Thyroid gland (tissue), 4 donors: Measurements from ENCODE around the gene AQP2. TPM values are rescaled to one million over a fixed set of nuclear protein-coding genes. Genes with fewer than 3 reads are reported as not detected.

Experiments
- DNase-seq, 2 donors: peaks; one replicate each; pipeline ENCODE4 v3.0.0-alpha.2; 2019
- H3K27ac ChIP-seq, 3 donors: fragments of 200-600 bp; sonication (generic); 1 replicate in 2 of 3; 2 replicates in 1 of 3; pipeline ENCODE4 v1.5.1; 2016 to 2019; ENCODE audit warnings: mild to moderate bottlenecking in 1 of 3, moderate library complexity in 1 of 3
- H3K27me3 ChIP-seq: fragments of 200-600 bp; sonication (generic); one replicate; pipeline ENCODE4 v1.5.1; 2019
- H3K36me3 ChIP-seq, 2 donors: fragments of 200-600 bp; sonication (generic); one replicate each; pipeline ENCODE4 v1.5.1; 2016 to 2019
- H3K4me1 ChIP-seq, 2 donors: fragments of 200-600 bp; sonication (generic); one replicate each; pipeline ENCODE4 v1.5.1; 2017 to 2019
- H3K4me3 ChIP-seq, 3 donors: fragments of 200-600 bp; sonication (generic); replicated peaks in 1 of 3; 1 replicate in 2 of 3; 2 replicates in 1 of 3; pipeline ENCODE4 v1.5.1; 2016; ENCODE audit warnings: mild to moderate bottlenecking in 1 of 3
- H3K9me3 ChIP-seq: fragments of 200-600 bp; sonication (generic); one replicate; pipeline ENCODE4 v1.5.1; 2017
- POLR2A ChIP-seq, 2 donors: fragments of 450-650 bp; IDR thresholded peaks; one replicate each; pipeline ENCODE4 v1.6.1; 2017; ENCODE audit warnings: antibody characterized with exemption in 2 of 2, mild to moderate bottlenecking in 2 of 2, moderate library complexity in 1 of 2
- WGBS, 2 donors: methylation state at CpG; one replicate each; pipeline ENCODE4 v1.1.5; 2017; 5-methylcytosine and 5-hydroxymethylcytosine counted together
- intact Hi-C: fragments of 100-400 bp; cut with DNase I; formaldehyde crosslinking; loops from one replicate; pipeline ENCODE4 v1.15.1; 2023
- total RNA-seq, 4 donors: library from RNA; depleted of rRNA; stranded (reverse); fragments of >200 nt; gene quantifications; one replicate each; pipeline ENCODE4 v1.2.3, GENCODE V29; 2016
- TF ChIP-seq, protein P1 (sequence below), 6 experiments: fragments of 200-600 bp in 3 of 6; fragments of 450-650 bp in 3 of 6; sonication (generic) in 3 of 6; IDR thresholded peaks; one replicate each; pipeline ENCODE4 v1.5.1; 2016 to 2019; ENCODE audit warnings: antibody characterized with exemption in 6 of 6, mild to moderate bottlenecking in 2 of 6, inconsistent platforms in 1 of 6, moderate library complexity in 1 of 6

AQP2 gene
- total RNA-seq, 4 donors from 2014 or later, result 0.67 TPM; not detected in 3

GRCh38 chr12:49948866-49949845 lies 1.4 kb upstream of the AQP2 start:
- no peaks in the 10 kb centered on the region for H3K36me3 ChIP-seq
- no peak for DNase-seq
- H3K27me3 ChIP-seq, result no peaks in the 10 kb centered on the region
- intact Hi-C loops, result no loop called here
- H3K4me1 ChIP-seq, result peaks cover 0 to 7% of the 10 kb centered on the region in 2 donors
- H3K4me3 ChIP-seq, result no peak overlapping the region
- no peak for TF ChIP-seq POLR2A (IDR thresholded peaks at IDR 0.05)
- TF ChIP-seq, protein P1, sequence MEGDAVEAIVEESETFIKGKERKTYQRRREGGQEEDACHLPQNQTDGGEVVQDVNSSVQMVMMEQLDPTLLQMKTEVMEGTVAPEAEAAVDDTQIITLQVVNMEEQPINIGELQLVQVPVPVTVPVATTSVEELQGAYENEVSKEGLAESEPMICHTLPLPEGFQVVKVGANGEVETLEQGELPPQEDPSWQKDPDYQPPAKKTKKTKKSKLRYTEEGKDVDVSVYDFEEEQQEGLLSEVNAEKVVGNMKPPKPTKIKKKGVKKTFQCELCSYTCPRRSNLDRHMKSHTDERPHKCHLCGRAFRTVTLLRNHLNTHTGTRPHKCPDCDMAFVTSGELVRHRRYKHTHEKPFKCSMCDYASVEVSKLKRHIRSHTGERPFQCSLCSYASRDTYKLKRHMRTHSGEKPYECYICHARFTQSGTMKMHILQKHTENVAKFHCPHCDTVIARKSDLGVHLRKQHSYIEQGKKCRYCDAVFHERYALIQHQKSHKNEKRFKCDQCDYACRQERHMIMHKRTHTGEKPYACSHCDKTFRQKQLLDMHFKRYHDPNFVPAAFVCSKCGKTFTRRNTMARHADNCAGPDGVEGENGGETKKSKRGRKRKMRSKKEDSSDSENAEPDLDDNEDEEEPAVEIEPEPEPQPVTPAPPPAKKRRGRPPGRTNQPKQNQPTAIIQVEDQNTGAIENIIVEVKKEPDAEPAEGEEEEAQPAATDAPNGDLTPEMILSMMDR (IDR thresholded peaks at IDR 0.05), result no peak
- WGBS, 2 donors, result 85 to 86% methylated on average over 13 of the region's 13 CpGs
- H3K9me3 ChIP-seq, result no peaks in the 10 kb centered on the region
- H3K27ac ChIP-seq, result no peak overlapping the region

DNA sequence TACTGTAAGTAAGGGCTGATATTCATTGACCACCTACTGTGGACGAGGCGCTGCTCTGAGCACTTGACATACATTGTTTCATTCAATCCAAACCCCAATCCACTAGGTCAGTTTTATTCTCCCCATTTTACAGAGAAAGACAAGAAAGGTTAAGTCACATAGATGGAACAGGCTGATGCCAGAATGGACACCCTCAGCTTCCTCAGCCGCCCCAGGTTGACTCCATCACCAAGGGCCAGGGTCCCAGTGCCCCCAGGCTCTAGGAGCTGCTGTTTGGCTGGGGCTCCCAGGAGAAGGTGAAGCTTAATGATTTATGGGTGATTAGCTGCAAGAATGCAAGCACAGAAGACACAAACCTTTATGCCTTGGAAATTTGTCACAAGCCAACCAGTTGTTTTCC lies 671 bp upstream of the AQP2 start:
- H3K4me3 ChIP-seq, result no peak overlapping the region
- WGBS, 2 donors, result 93 to 98% methylated on average over 3 of the region's 3 CpGs
- no peaks in the 10 kb centered on the region for H3K27me3 ChIP-seq
- no peak overlapping the region for H3K27ac ChIP-seq
- TF ChIP-seq POLR2A (IDR thresholded peaks at IDR 0.05), result no peak
- TF ChIP-seq, protein P1 (IDR thresholded peaks at IDR 0.05), result no peak
- intact Hi-C loops, result no loop called here
- no peaks in the 10 kb centered on the region for H3K36me3 ChIP-seq
- peaks cover 0 to 7% of the 10 kb centered on the region in 2 donors for H3K4me1 ChIP-seq
- H3K9me3 ChIP-seq, result no peaks in the 10 kb centered on the region
- DNase-seq, result no peak

DNA sequence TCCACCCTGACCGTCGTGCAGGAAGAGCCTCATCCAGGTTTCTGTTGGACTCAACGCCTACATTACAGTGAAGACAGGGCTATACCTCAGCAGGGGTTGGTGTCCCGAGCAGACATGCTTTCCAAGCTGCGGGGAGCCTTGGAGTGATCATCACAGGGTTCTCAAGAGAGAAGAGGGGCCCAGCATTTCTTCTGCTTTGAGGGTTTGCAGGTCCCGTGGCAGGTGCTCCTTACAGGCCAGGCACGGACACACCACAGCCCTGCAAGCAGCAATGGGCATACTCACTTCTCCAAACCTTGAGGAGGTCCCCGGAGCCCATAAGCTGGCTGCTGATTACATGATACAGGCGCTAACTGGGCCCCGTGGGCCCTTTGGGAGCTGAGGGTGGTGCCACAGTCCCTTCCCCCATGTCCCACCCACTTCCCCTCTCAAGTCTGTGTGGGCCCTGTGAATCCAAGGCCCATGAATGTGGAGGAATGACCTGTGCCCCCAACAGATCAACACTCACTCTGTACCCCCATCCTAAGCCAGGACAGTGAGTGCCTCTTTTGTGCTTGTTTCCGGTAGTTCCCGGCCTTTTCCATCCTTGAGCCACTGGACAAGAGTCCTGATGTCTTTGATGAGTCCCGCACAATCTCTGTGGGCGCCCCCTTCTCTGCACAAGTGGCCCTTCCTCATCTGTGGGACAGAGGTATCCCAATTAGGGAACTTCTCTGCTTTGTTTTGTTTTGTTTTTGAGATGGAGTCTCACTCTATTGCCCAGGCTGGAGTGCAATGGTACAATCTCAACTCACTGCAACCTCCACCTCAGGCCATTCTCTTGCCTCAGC lies 1.1 kb downstream of the AQP2 start:
- TF ChIP-seq POLR2A (IDR thresholded peaks at IDR 0.05), result no peak
- TF ChIP-seq, protein P1 (IDR thresholded peaks at IDR 0.05), result no peak
- Histone ChIP-seq H3K9me3 (no peaks in the 10 kb centered on the region), H3K27me3 (no peaks in the 10 kb centered on the region), H3K4me3 (no peak overlapping the region), H3K27ac (no peak overlapping the region), H3K4me1 (peaks cover 0 to 12% of the 10 kb centered on the region in 2 donors), H3K36me3 (no peaks in the 10 kb centered on the region)
- intact Hi-C loops, result no loop called here
- WGBS, 2 donors, result 83 to 89% methylated on average over 11 to 12 of the region's 14 CpGs
- no peak for DNase-seq

DNA sequence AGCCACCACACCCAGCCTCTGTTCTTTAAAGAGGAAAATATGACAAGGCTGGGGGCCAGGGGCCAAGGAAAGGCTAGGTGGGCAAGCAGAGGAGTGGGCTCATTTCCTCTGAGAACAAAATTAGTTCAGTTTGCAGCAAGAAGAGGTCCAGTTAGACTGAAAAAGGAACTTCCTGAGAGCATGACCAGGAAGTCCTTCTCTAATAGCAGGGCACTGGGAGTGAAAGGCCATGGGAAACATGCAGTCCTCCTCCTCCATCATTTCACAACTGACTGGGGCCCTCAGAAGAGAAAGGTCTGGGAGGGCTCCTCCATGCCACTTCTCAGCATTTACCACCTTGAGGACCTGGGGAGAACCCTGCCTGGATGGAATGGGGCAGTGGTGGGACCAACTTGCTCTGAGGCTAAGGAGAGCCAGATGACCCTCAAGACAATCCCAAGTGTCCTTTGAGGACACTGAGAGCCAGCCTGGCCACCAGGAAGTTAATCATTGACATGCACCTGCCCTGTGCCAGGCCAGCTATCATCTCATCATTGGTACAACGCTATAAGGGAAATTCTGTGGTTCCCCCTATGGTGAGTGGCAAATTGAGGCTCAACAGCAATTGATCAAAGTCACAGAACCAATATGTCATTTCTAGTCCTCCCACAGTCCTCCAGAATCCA lies 2.0 kb downstream of the AQP2 start:
- H3K4me1 ChIP-seq, result peaks cover 0 to 14% of the 10 kb centered on the region in 2 donors
- H3K27ac ChIP-seq, result no peak overlapping the region
- H3K9me3 ChIP-seq, result no peaks in the 10 kb centered on the region
- WGBS, 2 donors, result 94 to 100% methylated on average over 1 of the region's 1 CpG
- TF ChIP-seq, protein P1 (IDR thresholded peaks at IDR 0.05), result no peak
- TF ChIP-seq POLR2A (IDR thresholded peaks at IDR 0.05), result no peak
- DNase-seq, result no peak
- no peaks in the 10 kb centered on the region for H3K27me3 ChIP-seq
- no peaks in the 10 kb centered on the region for H3K36me3 ChIP-seq
- intact Hi-C loops, result no loop called here
- H3K4me3 ChIP-seq, result no peak overlapping the region
